Stomach smooth muscle (tissue), 2 donors: ENCODE measurements around the gene KLHL18.
"Not testable (repeated sequence)": the region's sequence is repeated elsewhere in the genome, so short reads cannot be mapped to it uniquely, and the experiment has no call there.

ENCODE experiments used
- H3K27ac ChIP-seq: one replicate; pipeline ENCODE4 v1.7.0; 2013; ENCODE audit warnings: mild to moderate bottlenecking, low read length, inconsistent platforms
- H3K27me3 ChIP-seq, 2 donors: one replicate each; pipeline ENCODE4 v1.7.0; 2013; ENCODE audit warnings: low read length in 2 of 2; ENCODE audit not compliant: insufficient read depth in 2 of 2, control insufficient read depth in 1 of 2
- H3K36me3 ChIP-seq, 2 donors: one replicate each; pipeline ENCODE4 v1.7.0; 2013; ENCODE audit warnings: low read length in 2 of 2; ENCODE audit not compliant: control insufficient read depth in 2 of 2, insufficient read depth in 2 of 2
- H3K4me1 ChIP-seq: one replicate; pipeline ENCODE4 v1.7.0; 2013; ENCODE audit warnings: low read length; ENCODE audit not compliant: control insufficient read depth, insufficient read depth
- H3K4me3 ChIP-seq, 2 donors: one replicate each; pipeline ENCODE4 v1.7.0; 2013; ENCODE audit warnings: low read length in 2 of 2
- H3K9ac ChIP-seq, 2 donors: one replicate each; pipeline ENCODE4 v1.7.0; 2013; ENCODE audit warnings: low read length in 2 of 2, mild to moderate bottlenecking in 1 of 2
- H3K9me3 ChIP-seq, 2 donors: one replicate each; pipeline ENCODE4 v1.7.0; 2013; ENCODE audit warnings: low read length in 2 of 2; ENCODE audit not compliant: control insufficient read depth in 2 of 2
- donor health status: healthy.
- donor health status: Pancreatic carcinoma.

Gene KLHL18

GRCh38 chr3:47282424-47283192 lies at the start of gene KLHL18, which contains the start of gene KIF9:
Gene KLHL18 (plus strand): TSS chr3:47282944. CDS start chr3:47282966, 22 bp downstream.
Gene KIF9 (minus strand): TSS chr3:47282799. CDS start chr3:47277374, 5,425 bp downstream.
- Histone ChIP-seq H3K27me3 (no peaks in the 10 kb centered on the region), H3K4me3 (peak within 1 kb of the TSS; percentile 83 to 96), H3K27ac (peak within 1 kb of the TSS; percentile 93), H3K9ac (peak within 1 kb of the TSS; percentile 91 to 97), H3K9me3 (no peaks in the 10 kb centered on the region), H3K4me1 (peaks cover 40% of the 10 kb centered on the region), H3K36me3 (peaks cover 0 to 6% of the 10 kb centered on the region in 2 donors)

GRCh38 chr3:47238017-47238416 lies 44.7 kb upstream of the KLHL18 start:
- Histone ChIP-seq H3K27ac (no peak overlapping the region), H3K9ac (no peak overlapping the region)

GRCh38 chr3:47239929-47240328 lies 42.8 kb upstream of the KLHL18 start:
- no peaks in the 10 kb centered on the region for H3K4me1 ChIP-seq
- no peak overlapping the region for H3K9ac ChIP-seq
- H3K9me3 ChIP-seq = no peaks in the 10 kb centered on the region
- H3K27me3 ChIP-seq = no peaks in the 10 kb centered on the region
- no peaks in the 10 kb centered on the region for H3K36me3 ChIP-seq
- H3K4me3 ChIP-seq = no peak overlapping the region
- H3K27ac ChIP-seq = no peak overlapping the region

More at GRCh38 chr3:47238017-47238416, 44.7 kb upstream of the KLHL18 start:
- Histone ChIP-seq H3K9me3 (no peaks in the 10 kb centered on the region), H3K4me3 (no peak overlapping the region), H3K4me1 (no peaks in the 10 kb centered on the region), H3K27me3 (no peaks in the 10 kb centered on the region), H3K36me3 (no peaks in the 10 kb centered on the region)

GRCh38 chr3:47243419-47244147 lies 39.2 kb upstream of the KLHL18 start:
- Histone ChIP-seq H3K27ac (no peak overlapping the region), H3K27me3 (no peaks in the 10 kb centered on the region), H3K4me1 (no peaks in the 10 kb centered on the region), H3K9ac (no peak overlapping the region), H3K36me3 (no peaks in the 10 kb centered on the region), H3K9me3 (no peaks in the 10 kb centered on the region), H3K4me3 (no peak overlapping the region)

- Histone ChIP-seq H3K4me3 (no peak overlapping the region), H3K27ac (no peak overlapping the region), H3K9ac (no peak overlapping the region)
Observed at GRCh38 chr3:47244531-47245100, 38.1 kb upstream of the KLHL18 start.

GRCh38 chr3:47245271-47245670 lies 37.5 kb upstream of the KLHL18 start:
- H3K36me3 ChIP-seq = no peaks in the 10 kb centered on the region
- H3K27me3 ChIP-seq = no peaks in the 10 kb centered on the region
- no peaks in the 10 kb centered on the region for H3K4me1 ChIP-seq
- no peak overlapping the region for H3K4me3 ChIP-seq
- no peak overlapping the region for H3K9ac ChIP-seq
- H3K27ac ChIP-seq = no peak overlapping the region
- H3K9me3 ChIP-seq = no peaks in the 10 kb centered on the region

More at GRCh38 chr3:47244531-47245100, 38.1 kb upstream of the KLHL18 start:
- Histone ChIP-seq H3K9me3 (no peaks in the 10 kb centered on the region), H3K36me3 (no peaks in the 10 kb centered on the region), H3K4me1 (no peaks in the 10 kb centered on the region), H3K27me3 (no peaks in the 10 kb centered on the region)

GRCh38 chr3:47247131-47248064 lies 35.3 kb upstream of the KLHL18 start:
- Histone ChIP-seq H3K9ac (no peak overlapping the region), H3K36me3 (no peaks in the 10 kb centered on the region), H3K9me3 (no peaks in the 10 kb centered on the region), H3K27me3 (no peaks in the 10 kb centered on the region), H3K4me1 (no peaks in the 10 kb centered on the region), H3K27ac (no peak overlapping the region), H3K4me3 (no peak overlapping the region)

- no peak overlapping the region for H3K27ac ChIP-seq
- no peaks in the 10 kb centered on the region for H3K27me3 ChIP-seq
- H3K4me1 ChIP-seq = no peaks in the 10 kb centered on the region
- no peaks in the 10 kb centered on the region for H3K36me3 ChIP-seq
- H3K9ac ChIP-seq = no peak overlapping the region
- H3K9me3 ChIP-seq = no peaks in the 10 kb centered on the region
- H3K4me3 ChIP-seq = no peak overlapping the region
Observed at GRCh38 chr3:47250309-47251060, 32.3 kb upstream of the KLHL18 start.

- not testable (repeated sequence) for H3K36me3 ChIP-seq, H3K4me1 ChIP-seq, H3K9me3 ChIP-seq, H3K27me3 ChIP-seq, H3K9ac ChIP-seq, H3K27ac ChIP-seq, H3K4me3 ChIP-seq
Observed at GRCh38 chr3:47251085-47251484, 31.7 kb upstream of the KLHL18 start.
